ENCODE measurements around the gene TET2. TPM values are rescaled to one million over a fixed set of nuclear protein-coding genes. Genes with fewer than 3 reads are reported as not detected.

Gene TET2
- total and polyA plus RNA-seq, 2 of the 4 experiments (the other 2 are of a cell fraction), result 5.6 to 25.3 TPM

DNA sequence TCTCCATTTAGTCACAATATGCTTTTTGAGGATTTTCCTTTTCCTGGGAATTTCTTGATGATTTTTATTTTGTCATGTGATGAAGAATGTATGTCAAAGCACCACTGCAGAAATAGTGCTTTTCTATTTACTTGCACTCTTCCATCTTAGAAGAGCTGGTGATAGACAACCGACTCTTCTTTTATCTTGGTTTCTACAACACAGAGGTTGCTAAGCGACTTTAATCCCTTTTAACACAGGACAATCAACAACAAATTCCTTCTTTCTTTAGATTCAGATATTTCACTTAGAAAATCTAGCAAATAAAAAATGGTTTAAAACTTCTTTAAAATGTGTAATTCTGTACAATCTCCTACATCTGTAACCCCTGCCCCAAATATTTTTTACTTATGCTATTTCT, 34.6 kb downstream of the TET2 start:
- H3K27me3 ChIP-seq (ENCODE audit: control insufficient read depth, insufficient read depth, low read length), result no peaks in the 10 kb centered on the region
- TF ChIP-seq, protein P1, sequence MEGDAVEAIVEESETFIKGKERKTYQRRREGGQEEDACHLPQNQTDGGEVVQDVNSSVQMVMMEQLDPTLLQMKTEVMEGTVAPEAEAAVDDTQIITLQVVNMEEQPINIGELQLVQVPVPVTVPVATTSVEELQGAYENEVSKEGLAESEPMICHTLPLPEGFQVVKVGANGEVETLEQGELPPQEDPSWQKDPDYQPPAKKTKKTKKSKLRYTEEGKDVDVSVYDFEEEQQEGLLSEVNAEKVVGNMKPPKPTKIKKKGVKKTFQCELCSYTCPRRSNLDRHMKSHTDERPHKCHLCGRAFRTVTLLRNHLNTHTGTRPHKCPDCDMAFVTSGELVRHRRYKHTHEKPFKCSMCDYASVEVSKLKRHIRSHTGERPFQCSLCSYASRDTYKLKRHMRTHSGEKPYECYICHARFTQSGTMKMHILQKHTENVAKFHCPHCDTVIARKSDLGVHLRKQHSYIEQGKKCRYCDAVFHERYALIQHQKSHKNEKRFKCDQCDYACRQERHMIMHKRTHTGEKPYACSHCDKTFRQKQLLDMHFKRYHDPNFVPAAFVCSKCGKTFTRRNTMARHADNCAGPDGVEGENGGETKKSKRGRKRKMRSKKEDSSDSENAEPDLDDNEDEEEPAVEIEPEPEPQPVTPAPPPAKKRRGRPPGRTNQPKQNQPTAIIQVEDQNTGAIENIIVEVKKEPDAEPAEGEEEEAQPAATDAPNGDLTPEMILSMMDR (conservative IDR thresholded peaks at IDR 0.05; ENCODE audit: low read depth, low read length), result no peak
- no peak for TF ChIP-seq RAD21 (IDR thresholded peaks at IDR 0.05; ENCODE audit: low read length)
- TF ChIP-seq MAZ (IDR thresholded peaks at IDR 0.05; ENCODE audit: borderline replicate concordance, low read depth, low read length), result no peak
- no peak for TF ChIP-seq NFE2L2 (IDR thresholded peaks at IDR 0.05; ENCODE audit: low read depth, low read length)
- TF ChIP-seq SMC3 (IDR thresholded peaks at IDR 0.05; ENCODE audit: low read depth, low read length), result no peak
- no peak for TF ChIP-seq MAFK (IDR thresholded peaks at IDR 0.05; ENCODE audit: low read depth, low read length)
- TF ChIP-seq POLR2A (IDR thresholded peaks at IDR 0.05; ENCODE audit: low read depth, low read length), result no peak
- no peak for TF ChIP-seq ELK1 (IDR thresholded peaks at IDR 0.05; ENCODE audit: borderline replicate concordance, low read depth, low read length)
- no peak for TF ChIP-seq RCOR1 (IDR thresholded peaks at IDR 0.05; ENCODE audit: insufficient replicate concordance, low read length)
- peaks cover 25 to 30% of the 10 kb centered on the region in 2 experiments for H3K79me1 ChIP-seq (ENCODE audit: low read depth in 1 of 2, low read length in 2 of 2)
- no peak overlapping the region for H3K27ac ChIP-seq (ENCODE audit: insufficient read depth, low read length)
- H2BK120ac ChIP-seq (ENCODE audit: low read depth, low read length), result no peak overlapping the region
- CTCF ChIA-PET, result no interaction called here
- H2BK5ac ChIP-seq (ENCODE audit: low read depth, low read length, poor library complexity, severe bottlenecking), result no peak overlapping the region
- H3K4ac ChIP-seq (ENCODE audit: low read depth, low read length), result no peak overlapping the region
- H3K9me1 ChIP-seq (ENCODE audit: insufficient read depth, low read length), result peaks cover 12% of the 10 kb centered on the region
- H2AK9ac ChIP-seq (replicated peaks; ENCODE audit: low read depth, low read length, poor library complexity), result no peak overlapping the region
- H3K56ac ChIP-seq (ENCODE audit: extremely low read depth, insufficient read depth, low read length), result no peak overlapping the region
- WGBS, 2 experiments (ENCODE audit: extremely low coverage in 2 of 2, insufficient read length in 1 of 2), result no CpG with 5 or more reads among the region's 2 CpGs
- H3K14ac ChIP-seq (replicated peaks; ENCODE audit: low read depth, low read length), result no peak overlapping the region
- dilution Hi-C loops (cut with HindIII; ENCODE audit: low sequenced_read_pairs, unreplicated experiment), result no loop called here
- peaks cover 6% of the 10 kb centered on the region; the same call in 1 of the 2 replicates for H3K4me1 ChIP-seq (ENCODE audit: control insufficient read depth, insufficient read depth, low read length)
- H3K4me2 ChIP-seq (ENCODE audit: low read depth, low read length), result no peak overlapping the region
- BruUV-seq (replicated peaks), result no TSS peak
- H4K91ac ChIP-seq (ENCODE audit: insufficient read depth, low read depth, low read length), result no peak overlapping the region
- no peak overlapping the region for H3K4me3 ChIP-seq (ENCODE audit: insufficient read depth, low read depth, low read length)
- no peak overlapping the region for H2AK5ac ChIP-seq (ENCODE audit: low read depth, low read length)
- no peak overlapping the region for H3K9ac ChIP-seq (ENCODE audit: low read depth, low read length)
- in situ Hi-C loops (cut with MboI; ENCODE audit: low sequenced_read_pairs), result no loop called here
- DNase-seq (no peak), ATAC-seq (ENCODE audit: low read depth) (no peak)
- H2BK20ac ChIP-seq (ENCODE audit: low read depth, low read length), result no peak overlapping the region
- intact Hi-C loops (cut with micrococcal nuclease), result no loop called here
- no peaks in the 10 kb centered on the region for H3K36me3 ChIP-seq (ENCODE audit: control insufficient read depth, insufficient read depth, low read length)
- H3K23ac ChIP-seq (ENCODE audit: low read depth, low read length), result no peak overlapping the region
- H4K8ac ChIP-seq (ENCODE audit: low read depth in 2 of 2, low read length in 2 of 2), result no peak overlapping the region
- no peak overlapping the region for H3K18ac ChIP-seq (ENCODE audit: low read depth, low read length)
- peaks cover 10% of the 10 kb centered on the region; the same call in 1 of the 2 replicates for H4K20me1 ChIP-seq (ENCODE audit: insufficient read depth, low read length)
- H2BK15ac ChIP-seq (ENCODE audit: low read depth, low read length), result no peak overlapping the region
- no peak overlapping the region for H4K5ac ChIP-seq (ENCODE audit: low read depth, low read length)
- POLR2A ChIA-PET (ENCODE audit: unreplicated experiment), result no interaction called here
- H2AFZ ChIP-seq (replicated peaks; ENCODE audit: low read length, poor library complexity), result no peak overlapping the region
- no peaks in the 10 kb centered on the region for H3K9me3 ChIP-seq (ENCODE audit: control insufficient read depth, insufficient read depth, low read length)
